K562 (cell line): ENCODE measurements around the gene RTN4. TPM values are rescaled to one million over a fixed set of nuclear protein-coding genes. Genes with fewer than 3 reads are reported as not detected.

ENCODE experiments used
- ATAC-seq: fragments of 200-7000 bp; cut with Tn5 transposase; 3 replicates; pipeline ENCODE4 v1.9.1; 2020; ENCODE audit warnings: moderate library complexity
- BruUV-seq: library from RNA; stranded (reverse); fragments of 400-500 nt; replicated peaks from 2 replicates; lab custom pipeline; 2021; lab: Mats Ljungman, UMichigan
- CTCF ChIA-PET: fragments of 300-600 bp; formaldehyde crosslinking; extraction: SDS; loops from one replicate; lab custom pipeline; 2021; ENCODE audit warnings: low intra/inter-chr PET ratio; lab: Yijun Ruan, JAX
- POLR2A ChIA-PET: fragments of 300-600, 350-650 bp; sonication (Branson Sonifier 250); formaldehyde crosslinking; extraction: SDS; loops from one replicate; lab custom pipeline; 2021; ENCODE audit warnings: antibody characterized with exemption, inconsistent platforms; lab: Yijun Ruan, JAX
- DNase-seq, 4 experiments: peaks; one replicate each; pipeline versions ENCODE4 v3.0.0 to v3.0.0-alpha.2; 2011 to 2018; ENCODE audit warnings: low spot score in 3 of 4, mixed read lengths in 3 of 4; ENCODE audit errors: extremely low read depth in 1 of 4
- FAIRE-seq: peaks from 2 replicates; lab custom pipeline; 2011; peaks lifted over from hg19 to GRCh38; lab: Jason Lieb, UNC
- H2AFZ ChIP-seq: 2 replicates; pipeline ENCODE4 v1.6.0; 2011; ENCODE audit warnings: low read depth, low read length, control low read depth, inconsistent platforms
- H3K27ac ChIP-seq: fragments of 200-600 bp; 3 replicates; pipeline ENCODE4 v1.8.0; 2011; ENCODE audit warnings: low read depth, mild to moderate bottlenecking, control low read depth, inconsistent platforms, low read length, moderate library complexity, mixed read lengths; ENCODE audit errors: extremely low read depth
- H3K27me3 ChIP-seq, 2 experiments: fragments of 300-600 bp in 1 of 2; 2 replicates in 1 of 2; 3 replicates in 1 of 2; pipeline versions ENCODE4 v1.6.0 to v1.8.0; 2011; ENCODE audit warnings: inconsistent platforms in 2 of 2, low read length in 2 of 2, mild to moderate bottlenecking in 1 of 2, mixed read lengths in 1 of 2, moderate library complexity in 1 of 2; ENCODE audit not compliant: control insufficient read depth in 2 of 2, insufficient read depth in 2 of 2
- H3K36me3 ChIP-seq: fragments of 300-600 bp; 3 replicates; pipeline ENCODE4 v1.8.0; 2011; ENCODE audit warnings: mild to moderate bottlenecking, low read length, inconsistent platforms; ENCODE audit not compliant: control insufficient read depth, insufficient read depth
- H3K4me1 ChIP-seq, 2 experiments: fragments of 200-600 bp in 1 of 2; replicated peaks in 1 of 2; 2 replicates in 1 of 2; 3 replicates in 1 of 2; pipeline versions ENCODE4 v1.5.1 to v1.8.0; 2011; ENCODE audit warnings: inconsistent platforms in 2 of 2, low read length in 2 of 2, mild to moderate bottlenecking in 1 of 2, mixed read lengths in 1 of 2, moderate library complexity in 1 of 2; ENCODE audit not compliant: control insufficient read depth in 2 of 2, insufficient read depth in 2 of 2
- H3K4me2 ChIP-seq: 2 replicates; pipeline ENCODE4 v1.6.1; 2011; ENCODE audit warnings: low read length, control low read depth, inconsistent platforms, mixed read lengths; ENCODE audit not compliant: insufficient read depth
- H3K4me3 ChIP-seq: fragments of 200-600 bp; sonication (generic), shearing (Covaris generic); 2 replicates; pipeline ENCODE4 v1.5.1; 2016; ENCODE audit warnings: control low read depth, inconsistent platforms
- H3K79me2 ChIP-seq: fragments of 200-600 bp; 3 replicates; pipeline ENCODE4 v1.8.0; 2011; ENCODE audit warnings: low read length, inconsistent platforms; ENCODE audit not compliant: control insufficient read depth, insufficient read depth
- H3K9ac ChIP-seq, 2 experiments: 2 replicates each; pipeline versions ENCODE4 v1.6.0 to v1.6.1; 2011; ENCODE audit warnings: low read depth in 2 of 2, low read length in 2 of 2, control low read depth in 1 of 2, inconsistent platforms in 1 of 2, mild to moderate bottlenecking in 1 of 2, mixed read lengths in 1 of 2; ENCODE audit not compliant: insufficient read depth in 1 of 2
- H3K9me1 ChIP-seq: one replicate; pipeline ENCODE4 v1.6.0; 2011; ENCODE audit warnings: inconsistent platforms, mild to moderate bottlenecking, low read length, moderate library complexity; ENCODE audit not compliant: control insufficient read depth, insufficient read depth
- H3K9me3 ChIP-seq: replicated peaks from 2 replicates; pipeline ENCODE4 v1.5.1; 2011; ENCODE audit warnings: low read depth, low read length, inconsistent platforms; ENCODE audit not compliant: control insufficient read depth, insufficient read depth
- H4K20me1 ChIP-seq: replicated peaks from 2 replicates; pipeline ENCODE4 v1.6.1; 2011; ENCODE audit warnings: low read length, inconsistent platforms, mixed read lengths; ENCODE audit not compliant: control insufficient read depth, insufficient read depth
- E2F4 ChIP-seq: sonication (generic); formaldehyde crosslinking; IDR thresholded peaks from 2 replicates; pipeline ENCODE4 v1.8.0; 2022; ENCODE audit warnings: mild to moderate bottlenecking, low read depth, missing genetic modification reagents
- EGR1 ChIP-seq: fragments of 450-650 bp; conservative IDR thresholded peaks from 2 replicates; pipeline ENCODE4 v1.6.1; 2017; ENCODE audit warnings: mild to moderate bottlenecking
- HDAC2 ChIP-seq: fragments of 450-650 bp; IDR thresholded peaks from 2 replicates; pipeline ENCODE4 v1.6.1; 2016; ENCODE audit warnings: mild to moderate bottlenecking
- NFIC ChIP-seq: fragments of 450-650 bp; IDR thresholded peaks from 2 replicates; pipeline ENCODE4 v1.6.1; 2017; ENCODE audit warnings: mild to moderate bottlenecking, inconsistent platforms
- SLC30A9 ChIP-seq: fragments of 250-450 bp; sonication (Bioruptor Pico); IDR thresholded peaks from 2 replicates; pipeline ENCODE4 v1.8.0; 2022; ENCODE audit warnings: mild to moderate bottlenecking, moderate library complexity
- ZNF175 ChIP-seq: fragments of 200-800 bp; sonication (Bioruptor generic); IDR thresholded peaks from 2 replicates; pipeline ENCODE4 v1.6.1; 2016; ENCODE audit warnings: low read depth, mild to moderate bottlenecking, missing genetic modification characterization, missing compliant biosample characterization
- ZNF384 ChIP-seq: IDR thresholded peaks from 2 replicates; pipeline ENCODE4 v1.6.1; 2012; ENCODE audit warnings: low read depth, low read length, improper control_type of control experiment
- WGBS: fragments of 100-300 bp; shearing (Covaris generic); methylation state at CpG from one replicate; pipeline ENCODE4 v1.1.6; 2016; ENCODE audit warnings: low coverage, mixed read lengths; ENCODE audit not compliant: insufficient coverage; ENCODE audit errors: missing lambda C conversion rate; 5-methylcytosine and 5-hydroxymethylcytosine counted together
- in situ Hi-C: fragments of 300-500 bp; cut with MboI; formaldehyde crosslinking; loops from 4 replicates; pipeline ENCODE4 v1.15.0; 2018; ENCODE audit warnings: inconsistent platforms, mixed read lengths
- intact Hi-C: fragments of 100-400 bp; cut with micrococcal nuclease; formaldehyde crosslinking; loops from 2 replicates; pipeline ENCODE4 v1.14.2; 2022
- polyA plus RNA-seq, 8 experiments: library from polyadenylated mRNA; depleted of rRNA in 4 of 8; stranded (reverse) in 5 of 8; unstranded in 3 of 8; fragments of >200 nt; fragmentation: Nextera tagmentation in 2 of 8; fragmentation: Illumina TruSeq in 1 of 8; extraction: Ambion mirVana in 2 of 8; extraction: Trizol in 1 of 8; gene quantifications; 2 replicates each; pipeline versions ENCODE4 v1.2.1 to v1.2.3, GENCODE V29; 2011 to 2014; ENCODE audit warnings: inconsistent platforms in 1 of 8, missing spikeins in 1 of 8
- total RNA-seq, 7 experiments: library from RNA; depleted of rRNA in 6 of 7; stranded (reverse); fragments of >200 nt in 6 of 7; fragmentation: Illumina TruSeq in 2 of 7; extraction: Trizol in 2 of 7; gene quantifications; 2 replicates each; pipeline versions ENCODE4 v1.2.1 to v1.2.3, GENCODE V29; 2011 to 2021; ENCODE audit warnings: low replicate concordance in 1 of 7
- TF ChIP-seq, protein P1 (sequence below), 2 experiments: fragments of 450-650 bp; IDR thresholded peaks; 2 replicates each; pipeline ENCODE4 v1.6.1; 2018; ENCODE audit warnings: mild to moderate bottlenecking in 2 of 2, low read depth in 1 of 2; ENCODE audit not compliant: partially characterized antibody in 2 of 2
- TF ChIP-seq, protein P2 (sequence below): IDR thresholded peaks from 3 replicates; pipeline ENCODE4 v1.6.1; 2011; ENCODE audit warnings: borderline replicate concordance, mild to moderate bottlenecking, moderate library complexity; ENCODE audit not compliant: insufficient read length; ENCODE audit errors: extremely low read depth
- TF ChIP-seq, protein P3 (sequence below): fragments of 250-450 bp; sonication (Bioruptor Pico); IDR thresholded peaks from 2 replicates; pipeline ENCODE4 v1.4.0; 2020; ENCODE audit warnings: mild to moderate bottlenecking, moderate library complexity

The RTN4 gene
- total and polyA plus RNA-seq, 9 of the 15 experiments (the other 6 are each of a cell fraction or from before 2014, with no cell fraction given): 73.0 to 248 (median 116) TPM

GRCh38 chr2:55097082-55097460 lies 46.8 kb upstream of the RTN4 start:
- ChIA-PET POLR2A (interaction anchor here (0.7 to 2.5 kb wide), 8 partner anchors 10 to 71 kb away, joined by 3 to 12 read pairs (median 4); no protein-coding TSS in a partner anchor), CTCF (no interaction called here)
- Histone ChIP-seq H2AFZ (no peak overlapping the region; the same call in 1 of the 2 replicates), H3K9ac (peak overlapping the region in 1 of 2 experiments; percentile 39; a peak in 1 of 4 replicates), H3K4me3 (no peak overlapping the region), H4K20me1 (no peaks in the 10 kb centered on the region), H3K27ac (peak overlapping the region; percentile 33; the same call in 2 of the 3 replicates), H3K27me3 (no peaks in the 10 kb centered on the region), H3K79me2 (no peaks in the 10 kb centered on the region), H3K9me3 (no peaks in the 10 kb centered on the region), H3K9me1 (no peaks in the 10 kb centered on the region), H3K36me3 (no peaks in the 10 kb centered on the region), H3K4me1 (peaks cover 4 to 42% of the 10 kb centered on the region in 2 experiments; a peak in 4 of 5 replicates), H3K4me2 (no peak overlapping the region)
- 31% methylated on average over 1 of the region's 1 CpG for WGBS
- ATAC-seq (peak; percentile 13; the same call in 1 of the 3 replicates), DNase-seq (no peak), FAIRE-seq (no peak)
- no TSS peak for BruUV-seq
- intact Hi-C loops: loop anchor here (5.0 kb wide), 1 partner anchor 45 kb away; the partner anchor contains the start of gene RTN4
- in situ Hi-C loops: no loop called here
- TF ChIP-seq, protein P1, sequence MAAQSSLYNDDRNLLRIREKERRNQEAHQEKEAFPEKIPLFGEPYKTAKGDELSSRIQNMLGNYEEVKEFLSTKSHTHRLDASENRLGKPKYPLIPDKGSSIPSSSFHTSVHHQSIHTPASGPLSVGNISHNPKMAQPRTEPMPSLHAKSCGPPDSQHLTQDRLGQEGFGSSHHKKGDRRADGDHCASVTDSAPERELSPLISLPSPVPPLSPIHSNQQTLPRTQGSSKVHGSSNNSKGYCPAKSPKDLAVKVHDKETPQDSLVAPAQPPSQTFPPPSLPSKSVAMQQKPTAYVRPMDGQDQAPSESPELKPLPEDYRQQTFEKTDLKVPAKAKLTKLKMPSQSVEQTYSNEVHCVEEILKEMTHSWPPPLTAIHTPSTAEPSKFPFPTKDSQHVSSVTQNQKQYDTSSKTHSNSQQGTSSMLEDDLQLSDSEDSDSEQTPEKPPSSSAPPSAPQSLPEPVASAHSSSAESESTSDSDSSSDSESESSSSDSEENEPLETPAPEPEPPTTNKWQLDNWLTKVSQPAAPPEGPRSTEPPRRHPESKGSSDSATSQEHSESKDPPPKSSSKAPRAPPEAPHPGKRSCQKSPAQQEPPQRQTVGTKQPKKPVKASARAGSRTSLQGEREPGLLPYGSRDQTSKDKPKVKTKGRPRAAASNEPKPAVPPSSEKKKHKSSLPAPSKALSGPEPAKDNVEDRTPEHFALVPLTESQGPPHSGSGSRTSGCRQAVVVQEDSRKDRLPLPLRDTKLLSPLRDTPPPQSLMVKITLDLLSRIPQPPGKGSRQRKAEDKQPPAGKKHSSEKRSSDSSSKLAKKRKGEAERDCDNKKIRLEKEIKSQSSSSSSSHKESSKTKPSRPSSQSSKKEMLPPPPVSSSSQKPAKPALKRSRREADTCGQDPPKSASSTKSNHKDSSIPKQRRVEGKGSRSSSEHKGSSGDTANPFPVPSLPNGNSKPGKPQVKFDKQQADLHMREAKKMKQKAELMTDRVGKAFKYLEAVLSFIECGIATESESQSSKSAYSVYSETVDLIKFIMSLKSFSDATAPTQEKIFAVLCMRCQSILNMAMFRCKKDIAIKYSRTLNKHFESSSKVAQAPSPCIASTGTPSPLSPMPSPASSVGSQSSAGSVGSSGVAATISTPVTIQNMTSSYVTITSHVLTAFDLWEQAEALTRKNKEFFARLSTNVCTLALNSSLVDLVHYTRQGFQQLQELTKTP (IDR thresholded peaks at IDR 0.05; ENCODE audit: low read depth in 1 of 2, partially characterized antibody in 2 of 2): peak in 1 of 2 experiments; percentile 37
- no peak for TF ChIP-seq EGR1
- TF ChIP-seq, protein P2, sequence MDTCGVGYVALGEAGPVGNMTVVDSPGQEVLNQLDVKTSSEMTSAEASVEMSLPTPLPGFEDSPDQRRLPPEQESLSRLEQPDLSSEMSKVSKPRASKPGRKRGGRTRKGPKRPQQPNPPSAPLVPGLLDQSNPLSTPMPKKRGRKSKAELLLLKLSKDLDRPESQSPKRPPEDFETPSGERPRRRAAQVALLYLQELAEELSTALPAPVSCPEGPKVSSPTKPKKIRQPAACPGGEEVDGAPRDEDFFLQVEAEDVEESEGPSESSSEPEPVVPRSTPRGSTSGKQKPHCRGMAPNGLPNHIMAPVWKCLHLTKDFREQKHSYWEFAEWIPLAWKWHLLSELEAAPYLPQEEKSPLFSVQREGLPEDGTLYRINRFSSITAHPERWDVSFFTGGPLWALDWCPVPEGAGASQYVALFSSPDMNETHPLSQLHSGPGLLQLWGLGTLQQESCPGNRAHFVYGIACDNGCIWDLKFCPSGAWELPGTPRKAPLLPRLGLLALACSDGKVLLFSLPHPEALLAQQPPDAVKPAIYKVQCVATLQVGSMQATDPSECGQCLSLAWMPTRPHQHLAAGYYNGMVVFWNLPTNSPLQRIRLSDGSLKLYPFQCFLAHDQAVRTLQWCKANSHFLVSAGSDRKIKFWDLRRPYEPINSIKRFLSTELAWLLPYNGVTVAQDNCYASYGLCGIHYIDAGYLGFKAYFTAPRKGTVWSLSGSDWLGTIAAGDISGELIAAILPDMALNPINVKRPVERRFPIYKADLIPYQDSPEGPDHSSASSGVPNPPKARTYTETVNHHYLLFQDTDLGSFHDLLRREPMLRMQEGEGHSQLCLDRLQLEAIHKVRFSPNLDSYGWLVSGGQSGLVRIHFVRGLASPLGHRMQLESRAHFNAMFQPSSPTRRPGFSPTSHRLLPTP: no peak
- TF ChIP-seq E2F4 (CRISPR knock-in tag): no peak
- TF ChIP-seq ZNF175 (CRISPR knock-in tag): 0 out of 2 replicates have a peak, but pooled peaks have one; percentile 5
- TF ChIP-seq SLC30A9 (CRISPR knock-in tag): no peak
- peak; percentile 71 for TF ChIP-seq ZNF384
- peak; percentile 89 for TF ChIP-seq NFIC
- TF ChIP-seq HDAC2: no peak
- TF ChIP-seq, protein P3, sequence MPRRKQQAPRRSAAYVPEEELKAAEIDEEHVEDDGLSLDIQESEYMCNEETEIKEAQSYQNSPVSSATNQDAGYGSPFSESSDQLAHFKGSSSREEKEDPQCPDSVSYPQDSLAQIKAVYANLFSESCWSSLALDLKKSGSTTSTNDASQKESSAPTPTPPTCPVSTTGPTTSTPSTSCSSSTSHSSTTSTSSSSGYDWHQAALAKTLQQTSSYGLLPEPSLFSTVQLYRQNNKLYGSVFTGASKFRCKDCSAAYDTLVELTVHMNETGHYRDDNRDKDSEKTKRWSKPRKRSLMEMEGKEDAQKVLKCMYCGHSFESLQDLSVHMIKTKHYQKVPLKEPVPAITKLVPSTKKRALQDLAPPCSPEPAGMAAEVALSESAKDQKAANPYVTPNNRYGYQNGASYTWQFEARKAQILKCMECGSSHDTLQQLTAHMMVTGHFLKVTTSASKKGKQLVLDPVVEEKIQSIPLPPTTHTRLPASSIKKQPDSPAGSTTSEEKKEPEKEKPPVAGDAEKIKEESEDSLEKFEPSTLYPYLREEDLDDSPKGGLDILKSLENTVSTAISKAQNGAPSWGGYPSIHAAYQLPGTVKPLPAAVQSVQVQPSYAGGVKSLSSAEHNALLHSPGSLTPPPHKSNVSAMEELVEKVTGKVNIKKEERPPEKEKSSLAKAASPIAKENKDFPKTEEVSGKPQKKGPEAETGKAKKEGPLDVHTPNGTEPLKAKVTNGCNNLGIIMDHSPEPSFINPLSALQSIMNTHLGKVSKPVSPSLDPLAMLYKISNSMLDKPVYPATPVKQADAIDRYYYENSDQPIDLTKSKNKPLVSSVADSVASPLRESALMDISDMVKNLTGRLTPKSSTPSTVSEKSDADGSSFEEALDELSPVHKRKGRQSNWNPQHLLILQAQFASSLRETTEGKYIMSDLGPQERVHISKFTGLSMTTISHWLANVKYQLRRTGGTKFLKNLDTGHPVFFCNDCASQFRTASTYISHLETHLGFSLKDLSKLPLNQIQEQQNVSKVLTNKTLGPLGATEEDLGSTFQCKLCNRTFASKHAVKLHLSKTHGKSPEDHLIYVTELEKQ (CRISPR knock-in tag): no peak
